Astrocyte of the spinal cord (primary cell): ENCODE results near the gene AARS1.
A peak's percentile ranks its signal among the peaks of the same experiment; 100 is the strongest.
"Not testable (repeated sequence)": the region's sequence is repeated elsewhere in the genome, so short reads cannot be mapped to it uniquely, and the experiment has no call there.

Source experiments
- DNase-seq: peaks from one replicate; pipeline ENCODE4 v3.0.0; 2011; ENCODE audit warnings: low read depth, low spot score
- H3K4me3 ChIP-seq: 2 replicates; pipeline ENCODE4 v1.5.1; 2011; ENCODE audit warnings: low read depth, mild to moderate bottlenecking, low read length, moderate library complexity
- in situ Hi-C: cut with HindIII; loops from 2 replicates; pipeline ENCODE4 v1.10.0; 2017; ENCODE audit warnings: low sequenced_read_pairs
- TF ChIP-seq, protein P1 (sequence below): IDR thresholded peaks from 2 replicates; pipeline ENCODE4 v1.5.1; 2012; ENCODE audit warnings: low read depth, mild to moderate bottlenecking, low read length, inconsistent platforms

Gene AARS1

DNA sequence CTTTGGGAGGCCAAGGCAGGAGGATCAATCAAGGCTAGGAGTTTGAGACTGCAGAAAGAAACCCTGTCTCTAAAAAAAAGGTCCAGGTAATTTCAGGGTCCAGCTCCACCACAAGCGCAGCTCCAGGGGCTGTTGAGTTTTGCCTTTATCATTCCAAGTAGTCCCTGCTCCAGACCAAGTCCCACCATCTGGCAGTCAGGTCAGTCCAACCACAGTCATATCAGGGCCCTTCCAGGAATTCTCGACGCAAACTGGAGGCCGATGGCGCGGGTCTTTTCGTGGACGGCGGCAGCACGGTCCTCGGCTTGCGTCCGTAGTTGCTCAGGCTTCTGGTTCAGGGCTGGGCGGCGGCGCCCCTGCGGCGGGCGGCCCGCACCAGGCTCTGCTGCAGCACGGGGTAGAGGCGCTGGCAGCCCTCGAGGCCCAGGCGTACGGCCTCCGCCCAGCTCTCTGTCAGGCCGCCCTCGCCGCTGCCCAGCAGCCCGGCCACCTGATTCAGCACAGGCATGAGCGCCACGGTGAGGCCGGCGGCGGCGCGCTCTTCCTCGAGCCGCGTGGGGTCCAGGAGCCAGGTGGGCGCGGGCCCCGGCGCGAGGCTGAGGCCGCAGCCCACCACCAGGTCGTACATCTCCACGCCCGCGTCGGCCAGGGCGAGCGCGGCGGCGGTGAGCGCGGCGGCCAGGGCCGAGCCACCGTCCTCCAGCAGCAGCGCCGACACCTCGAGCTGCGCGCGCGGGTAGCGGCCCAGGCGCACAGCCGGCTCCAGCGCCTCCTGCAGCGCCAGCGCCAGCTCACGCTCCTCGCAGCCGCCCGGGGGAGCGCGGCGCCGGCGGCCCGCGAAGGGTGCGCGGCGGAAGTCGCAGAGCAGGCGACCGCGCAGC lies 38.3 kb downstream of the AARS1 start:
- peak overlapping the region; percentile 48 for H3K4me3 ChIP-seq
- TF ChIP-seq, protein P1, sequence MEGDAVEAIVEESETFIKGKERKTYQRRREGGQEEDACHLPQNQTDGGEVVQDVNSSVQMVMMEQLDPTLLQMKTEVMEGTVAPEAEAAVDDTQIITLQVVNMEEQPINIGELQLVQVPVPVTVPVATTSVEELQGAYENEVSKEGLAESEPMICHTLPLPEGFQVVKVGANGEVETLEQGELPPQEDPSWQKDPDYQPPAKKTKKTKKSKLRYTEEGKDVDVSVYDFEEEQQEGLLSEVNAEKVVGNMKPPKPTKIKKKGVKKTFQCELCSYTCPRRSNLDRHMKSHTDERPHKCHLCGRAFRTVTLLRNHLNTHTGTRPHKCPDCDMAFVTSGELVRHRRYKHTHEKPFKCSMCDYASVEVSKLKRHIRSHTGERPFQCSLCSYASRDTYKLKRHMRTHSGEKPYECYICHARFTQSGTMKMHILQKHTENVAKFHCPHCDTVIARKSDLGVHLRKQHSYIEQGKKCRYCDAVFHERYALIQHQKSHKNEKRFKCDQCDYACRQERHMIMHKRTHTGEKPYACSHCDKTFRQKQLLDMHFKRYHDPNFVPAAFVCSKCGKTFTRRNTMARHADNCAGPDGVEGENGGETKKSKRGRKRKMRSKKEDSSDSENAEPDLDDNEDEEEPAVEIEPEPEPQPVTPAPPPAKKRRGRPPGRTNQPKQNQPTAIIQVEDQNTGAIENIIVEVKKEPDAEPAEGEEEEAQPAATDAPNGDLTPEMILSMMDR = peak; percentile 2
- DNase-seq = peak; percentile 48
- in situ Hi-C loops = no loop called here

- in situ Hi-C loops = not testable (repeated sequence)
Measured at GRCh38 chr16:70249697-70250096, 39.6 kb downstream of the AARS1 start.

DNA sequence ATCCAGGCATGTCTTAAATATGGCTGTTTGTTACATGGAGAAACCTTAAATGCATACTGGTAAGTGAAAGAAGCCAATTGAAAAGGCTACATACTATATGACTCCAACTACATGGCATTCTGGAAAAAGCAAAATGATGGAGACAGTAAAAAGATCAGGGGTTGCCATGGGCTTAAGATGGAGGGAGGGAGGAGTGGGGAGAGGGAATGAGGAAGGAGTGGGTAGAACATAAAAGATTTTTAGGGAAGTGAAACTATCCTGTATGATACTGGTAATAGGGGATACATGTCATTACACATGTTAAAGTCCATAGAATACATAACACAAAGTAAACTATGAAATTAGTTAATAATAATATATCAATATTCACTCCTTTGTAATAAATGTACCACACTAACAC lies 50.5 kb downstream of the AARS1 start:
- in situ Hi-C loops, DNase-seq, H3K4me3 ChIP-seq: not testable (repeated sequence)

More at GRCh38 chr16:70249697-70250096, 39.6 kb downstream of the AARS1 start:
- not testable (repeated sequence) for H3K4me3 ChIP-seq, DNase-seq

DNA sequence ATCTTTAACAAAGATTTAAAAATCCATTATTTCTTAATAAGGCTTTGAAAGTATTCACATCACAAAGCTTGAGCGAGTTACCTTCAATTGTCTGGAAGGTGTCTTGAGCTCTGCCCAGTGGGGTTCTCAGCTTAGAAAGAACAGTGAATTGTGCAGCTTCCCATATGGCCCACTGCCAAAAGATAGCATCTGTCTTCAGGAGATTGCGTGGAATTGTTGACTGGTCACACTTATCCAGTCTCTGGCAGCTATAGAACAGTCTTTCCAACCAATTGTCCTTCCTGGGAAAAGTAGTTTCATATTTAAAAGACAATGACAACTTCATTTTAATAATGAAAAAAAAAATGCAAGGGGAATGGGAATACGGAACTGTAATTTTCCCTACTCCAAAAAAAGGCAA lies 57.5 kb downstream of the AARS1 start:
- DNase-seq, H3K4me3 ChIP-seq, in situ Hi-C loops: not testable (repeated sequence)

DNA sequence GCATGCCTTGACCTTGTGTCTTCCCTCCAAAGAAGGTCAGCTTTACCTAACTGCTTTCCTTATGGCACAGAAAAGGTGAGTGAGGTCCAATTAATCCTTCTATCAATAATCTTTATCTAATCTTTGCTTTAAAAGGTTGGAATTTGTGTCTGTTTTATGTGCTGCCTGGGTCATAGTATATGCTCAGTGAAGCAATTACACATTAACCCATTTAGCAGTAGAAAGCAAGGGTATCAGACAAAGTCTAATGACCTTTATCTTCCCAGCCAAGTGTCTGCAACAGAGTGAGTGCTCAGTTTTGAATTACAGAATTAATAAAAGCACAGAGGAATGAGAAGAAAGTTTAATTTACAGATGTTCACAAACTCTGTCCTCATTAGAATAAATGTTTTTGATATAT lies 63.3 kb downstream of the AARS1 start:
- DNase-seq, in situ Hi-C loops, H3K4me3 ChIP-seq: not testable (repeated sequence)

DNA sequence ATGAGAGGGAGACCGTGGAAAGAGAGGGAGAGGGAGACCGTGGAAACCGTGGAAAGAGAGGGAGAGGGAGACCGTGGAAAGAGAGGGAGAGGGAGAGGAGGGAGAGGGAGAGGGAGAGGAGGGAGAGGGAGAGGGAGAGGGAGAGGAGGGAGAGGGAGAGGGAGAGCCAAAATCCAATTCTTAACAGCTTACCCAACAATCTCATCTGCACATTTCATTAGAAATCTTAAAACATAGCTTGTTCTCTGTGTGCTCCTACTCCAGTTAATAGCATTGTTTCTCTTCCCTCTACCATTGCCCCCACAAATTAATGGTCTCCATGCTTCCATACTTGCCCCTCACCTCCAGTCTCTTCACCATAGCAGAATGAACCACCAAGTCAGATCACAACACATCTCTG lies 63.9 kb downstream of the AARS1 start:
- DNase-seq, in situ Hi-C loops, H3K4me3 ChIP-seq: not testable (repeated sequence)

DNA sequence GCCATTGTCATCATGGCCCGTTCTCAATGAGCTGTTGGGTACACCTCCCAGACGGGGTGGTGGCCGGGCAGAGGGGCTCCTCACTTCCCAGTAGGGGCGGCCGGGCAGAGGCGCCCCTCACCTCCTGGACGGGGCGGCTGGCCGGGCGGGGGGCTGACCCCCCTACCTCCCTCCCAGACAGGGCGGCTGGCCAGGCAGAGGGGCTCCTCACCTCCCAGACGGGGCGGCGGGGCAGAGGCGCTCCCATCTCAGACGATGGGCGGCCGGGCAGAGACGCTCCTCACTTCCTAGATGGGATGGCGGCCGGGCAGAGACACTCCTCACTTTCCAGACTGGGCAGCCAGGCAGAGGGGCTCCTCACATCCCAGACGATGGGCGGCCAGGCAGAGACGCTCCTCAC lies 64.7 kb downstream of the AARS1 start:
- DNase-seq, in situ Hi-C loops: not testable (repeated sequence)

GRCh38 chr16:70223971-70224513 lies 65.3 kb downstream of the AARS1 start:
- H3K4me3 ChIP-seq, in situ Hi-C loops, DNase-seq: not testable (repeated sequence)

More for the DNA sequence above, 64.7 kb downstream of the AARS1 start:
- H3K4me3 ChIP-seq = not testable (repeated sequence)

- in situ Hi-C loops, H3K4me3 ChIP-seq, DNase-seq: not testable (repeated sequence)
Measured at GRCh38 chr16:70223216-70223615, 66.1 kb downstream of the AARS1 start.

GRCh38 chr16:70222574-70222973 lies 66.7 kb downstream of the AARS1 start:
- in situ Hi-C loops, DNase-seq, H3K4me3 ChIP-seq: not testable (repeated sequence)

- H3K4me3 ChIP-seq, in situ Hi-C loops, DNase-seq: not testable (repeated sequence)
Measured at GRCh38 chr16:70218586-70218985, 70.7 kb downstream of the AARS1 start.

GRCh38 chr16:70206382-70206781 lies 82.9 kb downstream of the AARS1 start:
- H3K4me3 ChIP-seq, in situ Hi-C loops, DNase-seq: not testable (repeated sequence)

DNA sequence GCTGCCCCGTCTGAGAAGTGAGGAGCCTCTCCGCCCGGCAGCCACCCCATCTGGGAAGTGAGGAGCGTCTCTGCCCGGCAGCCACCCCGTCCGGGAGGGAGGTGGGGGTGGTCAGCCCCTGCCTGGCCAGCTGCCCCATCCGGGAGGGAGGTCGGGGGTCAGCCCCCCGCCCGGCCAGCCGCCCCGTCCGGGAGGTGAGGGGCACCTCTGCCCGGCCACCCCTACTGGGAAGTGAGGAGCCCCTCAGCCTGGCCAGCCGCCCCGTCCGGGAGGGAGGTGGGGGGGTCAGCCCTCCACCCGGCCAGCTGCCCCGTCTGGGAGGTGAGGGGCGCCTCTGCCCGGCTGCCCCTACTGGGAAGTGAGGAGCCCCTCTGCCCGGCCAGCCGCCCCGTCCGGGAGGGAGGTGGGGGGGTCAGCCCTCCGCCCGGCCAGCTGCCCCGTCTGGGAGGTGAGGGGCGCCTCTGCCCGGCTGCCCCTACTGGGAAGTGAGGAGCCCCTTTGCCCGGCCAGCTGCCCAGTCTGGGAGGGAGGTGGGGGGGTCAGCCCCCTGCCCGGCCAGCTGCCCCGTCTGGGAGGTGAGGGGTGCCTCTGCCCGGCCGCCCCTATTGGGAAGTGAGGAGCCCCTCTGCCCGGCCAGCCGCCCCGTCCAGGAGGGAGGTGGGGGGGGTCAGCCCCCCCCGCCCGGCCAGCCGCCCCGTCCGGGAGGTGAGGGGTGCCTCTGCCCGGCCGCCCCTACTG lies 84.5 kb downstream of the AARS1 start:
- DNase-seq, in situ Hi-C loops, H3K4me3 ChIP-seq: not testable (repeated sequence)

DNA sequence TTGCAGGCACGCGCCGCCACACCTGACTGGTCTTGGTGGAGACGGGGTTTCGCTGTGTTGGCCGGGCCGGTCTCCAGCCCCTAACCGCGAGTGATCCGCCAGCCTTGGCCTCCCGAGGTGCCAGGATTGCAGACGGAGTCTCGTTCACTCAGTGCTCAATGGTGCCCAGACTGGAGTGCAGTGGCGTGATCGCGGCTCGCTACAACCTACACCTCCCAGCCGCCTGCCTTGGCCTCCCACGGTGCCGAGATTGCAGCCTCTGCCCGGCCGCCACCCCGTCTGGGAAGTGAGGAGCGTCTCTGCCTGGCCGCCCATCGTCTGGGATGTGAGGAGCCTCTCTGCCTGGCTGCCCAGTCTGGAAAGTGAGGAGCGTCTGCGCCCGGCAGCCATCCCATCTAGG lies 85.3 kb downstream of the AARS1 start:
- in situ Hi-C loops, DNase-seq, H3K4me3 ChIP-seq: not testable (repeated sequence)

- in situ Hi-C loops, H3K4me3 ChIP-seq, DNase-seq: not testable (repeated sequence)
Measured at GRCh38 chr16:70203508-70203907, 85.8 kb downstream of the AARS1 start.
